GM21786 (cell line): ENCODE results near the gene TMEM86B.

Experiments
- ATAC-seq: cut with Tn5 transposase; IDR thresholded peaks from one replicate; pipeline ENCODE4 v1.9.1; 2021; ENCODE audit not compliant: unreplicated experiment

Gene TMEM86B

DNA sequence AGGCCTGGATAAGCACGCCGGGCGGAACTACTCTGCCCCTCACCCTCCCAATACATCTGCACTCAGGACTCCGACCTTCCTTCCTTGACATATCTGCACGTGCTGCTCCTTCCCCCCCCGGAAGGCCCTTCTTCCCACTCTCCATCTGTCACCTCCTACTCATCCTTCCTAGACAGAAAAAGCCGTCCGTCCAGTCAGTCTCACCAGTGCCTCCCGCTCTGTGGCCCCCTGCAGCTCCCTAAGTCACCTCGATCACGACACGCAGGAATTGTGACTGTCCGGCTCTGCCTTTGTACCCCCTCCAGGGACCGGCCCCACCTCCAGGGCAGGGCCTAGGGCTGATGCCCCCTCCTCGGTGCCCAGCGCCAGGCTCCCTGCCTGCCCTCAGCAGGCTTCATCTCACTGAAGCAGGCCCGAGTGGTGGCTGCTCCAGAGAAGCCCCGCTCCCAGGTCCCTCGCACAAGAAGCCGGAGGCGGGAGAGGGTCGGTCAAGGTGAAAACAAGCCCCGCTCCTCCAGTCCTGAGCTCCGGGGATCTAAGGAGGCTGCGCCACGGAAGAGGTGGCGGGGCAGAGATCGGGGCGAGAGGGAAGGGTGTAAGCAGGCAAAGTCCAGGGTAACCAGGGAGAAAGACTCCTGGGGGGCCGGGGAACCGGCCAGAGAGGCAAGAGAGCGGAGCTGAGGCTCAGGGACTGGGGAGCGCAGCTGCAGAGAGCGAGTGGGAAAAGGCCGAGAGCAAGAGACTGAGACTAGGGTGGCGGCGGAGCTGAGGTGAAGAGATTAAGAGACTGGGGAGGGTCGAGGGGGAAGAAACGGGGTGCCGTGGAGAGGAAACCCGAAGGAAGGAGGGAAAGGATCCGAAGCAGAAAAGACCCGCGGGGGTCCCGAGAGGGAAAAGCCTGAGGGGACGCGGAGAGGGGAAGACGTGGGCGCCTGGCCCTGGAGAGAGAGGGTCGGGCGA, 29.2 kb upstream of the TMEM86B start:
- ATAC-seq = no peak

DNA sequence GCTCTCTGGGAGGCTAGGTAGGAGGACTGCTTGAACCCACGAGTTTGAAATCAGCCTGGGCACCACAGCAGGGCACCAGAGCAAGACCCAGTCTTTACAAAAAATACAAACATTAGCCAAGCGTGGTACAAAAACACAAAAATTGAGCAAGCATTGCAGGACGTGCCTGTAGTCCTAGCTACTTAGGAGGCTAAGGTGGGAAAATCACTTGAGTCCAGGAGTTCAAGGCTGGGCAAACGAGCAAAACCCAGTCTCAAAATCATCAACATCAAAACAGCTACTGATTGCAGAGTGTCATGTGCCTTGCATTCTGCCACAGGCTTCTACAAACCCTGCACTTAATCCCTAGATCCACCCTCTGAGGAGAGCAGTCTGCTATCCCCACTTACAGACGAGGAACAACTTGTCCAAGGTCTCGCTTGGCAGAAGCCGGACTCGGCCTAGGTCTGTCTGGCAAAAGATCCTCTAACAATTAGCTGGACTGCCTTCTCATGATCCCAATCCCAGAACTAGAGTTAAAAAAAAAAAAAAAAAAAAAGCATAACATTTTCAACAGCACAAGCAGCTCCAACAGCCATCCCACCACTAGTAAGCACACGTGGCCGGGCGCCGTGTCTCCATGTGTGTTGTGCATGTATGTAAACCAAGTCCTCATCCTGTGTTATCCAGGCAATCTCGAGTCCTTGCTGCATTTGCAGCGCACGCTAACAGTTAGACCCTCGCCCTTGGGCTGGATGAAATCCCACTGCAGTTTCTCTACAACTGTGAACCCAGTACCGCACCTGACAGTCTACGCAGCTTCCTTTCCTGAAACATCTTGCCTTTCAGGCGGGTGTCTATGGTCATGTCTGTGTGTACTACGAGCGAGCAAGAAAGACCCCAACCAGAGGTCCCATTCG, 28.2 kb upstream of the TMEM86B start:
- ATAC-seq = no peak

DNA sequence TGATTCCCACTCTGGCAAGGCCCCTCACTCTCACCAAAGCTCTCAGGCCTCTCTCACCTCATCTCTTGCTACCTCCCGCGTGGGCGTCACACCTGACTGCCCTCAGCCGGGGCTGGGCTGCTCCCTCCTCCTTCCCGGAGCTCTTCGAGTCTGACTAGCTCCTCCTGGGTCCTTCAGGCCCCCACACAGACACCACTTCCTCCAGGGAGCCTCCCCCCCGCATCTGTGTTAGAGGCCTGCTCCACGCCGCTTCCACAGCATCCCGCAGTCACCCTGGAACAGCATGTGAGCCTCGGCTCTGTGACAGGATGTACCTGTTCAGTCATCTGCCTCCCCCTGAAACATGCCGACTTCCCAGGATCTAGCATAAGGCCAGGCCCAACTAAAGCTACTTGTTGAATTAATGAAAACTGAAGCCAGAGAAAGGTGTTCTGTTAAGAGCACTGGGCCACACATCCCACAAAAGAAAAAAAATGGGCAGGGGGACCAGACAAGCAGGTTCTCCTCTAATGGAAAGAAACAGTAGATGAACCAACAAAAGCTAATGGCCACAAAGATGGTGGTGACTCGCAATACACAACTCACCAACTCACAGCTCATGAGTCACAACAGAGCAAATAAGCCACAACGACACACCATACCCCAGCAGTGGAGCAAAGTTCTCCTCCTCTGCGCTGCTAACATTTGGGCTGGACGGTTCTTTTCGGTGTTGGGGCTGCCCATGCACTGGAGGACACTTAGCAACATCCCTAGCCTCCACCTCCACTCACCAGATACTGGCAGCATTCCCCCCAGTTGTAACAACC, 27.3 kb upstream of the TMEM86B start:
- ATAC-seq = no peak

DNA sequence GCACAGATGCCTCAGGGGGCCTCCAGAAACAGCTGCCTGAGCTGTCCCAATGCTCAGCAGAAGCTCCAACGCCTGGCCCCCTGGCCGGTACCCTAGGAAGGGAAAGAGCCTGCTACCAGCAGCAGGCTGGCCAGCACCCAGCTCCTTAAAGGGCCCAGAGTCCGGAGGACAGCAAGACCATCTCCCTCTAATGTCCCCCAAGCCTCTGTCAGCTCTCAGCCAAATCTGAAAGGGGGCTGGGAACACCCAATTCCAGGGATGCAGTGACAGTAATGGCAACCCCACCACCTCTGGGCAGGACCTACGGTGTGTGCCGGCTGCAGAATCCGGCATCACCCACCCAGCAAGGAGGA, 26.0 kb upstream of the TMEM86B start:
- ATAC-seq = no peak

DNA sequence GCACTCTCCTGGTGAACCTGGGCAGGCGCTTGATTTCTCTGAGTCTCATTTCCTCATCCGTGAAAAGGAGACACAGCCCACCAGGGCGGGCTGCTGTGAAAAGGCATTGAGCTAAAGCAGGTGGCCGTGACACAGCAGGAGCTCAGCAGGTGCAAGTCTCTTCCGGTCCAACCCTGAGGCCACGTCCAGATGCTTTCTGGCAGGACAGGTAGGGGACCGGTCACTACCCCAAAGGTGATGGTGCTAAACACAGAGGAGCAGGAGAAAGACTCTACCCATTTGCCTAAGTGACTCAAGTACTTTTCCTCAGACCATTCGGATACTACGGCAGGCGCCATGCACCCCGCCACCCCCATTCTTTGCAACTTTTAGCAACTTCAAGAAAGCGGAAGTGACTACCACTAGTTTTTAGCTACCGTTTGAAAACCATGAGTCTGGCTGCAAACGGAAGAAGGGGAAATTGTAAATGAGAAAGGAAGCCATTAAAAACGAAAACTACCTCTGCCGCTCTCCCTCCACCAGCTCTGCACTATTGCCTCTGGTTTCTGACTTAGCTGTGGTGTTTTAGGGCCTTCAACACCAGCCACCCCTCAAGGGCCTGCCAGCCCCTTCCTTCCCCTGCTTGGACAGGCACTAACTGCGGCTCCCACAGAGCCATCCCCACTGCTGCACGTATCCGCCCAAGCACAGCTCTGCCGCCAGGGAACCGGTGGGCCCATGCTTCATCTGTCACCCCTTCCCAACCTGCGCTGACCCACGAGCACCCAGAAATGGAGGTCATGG, 25.5 kb upstream of the TMEM86B start:
- peak; percentile 41 for ATAC-seq

DNA sequence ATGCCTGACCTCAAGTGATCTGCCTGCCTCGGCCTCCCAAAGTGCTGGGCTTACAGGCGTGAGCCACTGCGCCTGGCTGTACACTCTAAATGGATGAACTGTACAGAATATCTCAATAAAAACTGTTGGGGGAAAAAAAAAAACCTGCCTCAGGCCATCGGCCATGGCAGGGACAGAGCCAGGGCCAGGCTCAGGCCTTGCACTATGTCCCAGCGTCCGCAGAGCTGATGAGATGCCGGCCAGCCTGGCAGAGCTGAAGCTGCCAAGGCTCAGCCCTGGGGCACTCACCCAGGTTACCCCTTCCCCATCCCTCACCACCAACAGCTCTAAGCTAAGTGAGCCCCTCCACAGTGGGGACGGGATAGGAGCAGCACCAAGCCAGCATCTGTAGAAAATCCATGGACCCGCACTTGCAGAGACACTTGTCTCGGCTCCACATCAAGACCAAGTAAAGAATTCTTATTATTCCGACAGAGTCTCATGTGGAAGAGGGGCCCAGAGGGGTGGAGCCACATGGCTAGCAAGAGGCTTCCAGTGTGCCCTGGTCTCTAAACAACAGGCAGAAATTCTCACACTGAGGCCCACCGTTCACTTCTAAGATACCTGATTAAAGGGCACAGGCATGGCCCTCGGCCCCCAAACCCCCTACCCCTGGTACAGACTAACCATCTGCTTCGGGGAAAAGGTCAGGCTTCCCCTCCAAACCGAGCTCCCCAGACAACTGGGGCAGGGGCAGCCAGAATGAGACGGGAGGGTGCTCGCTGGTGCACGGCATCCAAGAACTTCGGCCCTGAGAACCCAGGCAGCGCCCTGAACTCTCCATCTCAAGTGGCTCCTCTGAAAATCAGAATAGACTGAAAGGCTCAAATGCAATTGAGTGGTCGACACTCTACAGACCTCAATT, 24.4 kb upstream of the TMEM86B start:
- ATAC-seq = no peak

DNA sequence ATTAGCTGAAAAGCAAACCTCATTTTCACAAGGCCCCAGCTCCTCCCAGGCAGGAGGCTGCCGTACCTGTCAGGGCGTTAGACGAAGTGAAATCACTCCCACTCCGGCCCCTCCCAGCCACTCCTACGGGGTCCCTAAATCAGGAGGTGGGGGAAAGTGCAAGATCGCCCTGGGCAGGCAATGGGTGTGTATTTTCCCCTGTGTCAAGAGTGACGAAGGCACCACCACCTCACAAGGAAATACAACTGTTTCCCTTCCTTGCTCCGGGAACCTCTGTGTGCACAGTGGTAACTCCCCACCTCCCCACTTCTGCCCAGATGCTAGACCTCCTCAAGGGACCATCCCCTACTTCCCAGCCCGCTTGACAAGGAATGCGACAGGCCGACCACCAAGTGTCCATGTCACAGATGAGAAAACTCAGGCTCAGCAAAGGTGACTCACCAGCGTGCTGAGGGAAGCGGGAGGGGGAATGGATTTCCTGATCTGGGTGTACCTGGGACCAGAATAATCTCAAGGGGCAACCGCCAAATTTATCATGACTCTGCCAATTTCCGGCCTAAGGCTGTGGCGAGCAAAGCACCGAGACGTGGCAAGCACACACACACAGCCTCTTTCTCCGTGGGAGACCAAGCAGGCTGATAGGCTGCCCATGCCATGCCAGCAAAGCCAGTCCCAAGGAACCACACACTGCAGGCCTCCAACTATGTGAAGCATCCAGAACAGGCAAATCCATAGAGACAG, 22.9 kb upstream of the TMEM86B start:
- no peak for ATAC-seq

DNA sequence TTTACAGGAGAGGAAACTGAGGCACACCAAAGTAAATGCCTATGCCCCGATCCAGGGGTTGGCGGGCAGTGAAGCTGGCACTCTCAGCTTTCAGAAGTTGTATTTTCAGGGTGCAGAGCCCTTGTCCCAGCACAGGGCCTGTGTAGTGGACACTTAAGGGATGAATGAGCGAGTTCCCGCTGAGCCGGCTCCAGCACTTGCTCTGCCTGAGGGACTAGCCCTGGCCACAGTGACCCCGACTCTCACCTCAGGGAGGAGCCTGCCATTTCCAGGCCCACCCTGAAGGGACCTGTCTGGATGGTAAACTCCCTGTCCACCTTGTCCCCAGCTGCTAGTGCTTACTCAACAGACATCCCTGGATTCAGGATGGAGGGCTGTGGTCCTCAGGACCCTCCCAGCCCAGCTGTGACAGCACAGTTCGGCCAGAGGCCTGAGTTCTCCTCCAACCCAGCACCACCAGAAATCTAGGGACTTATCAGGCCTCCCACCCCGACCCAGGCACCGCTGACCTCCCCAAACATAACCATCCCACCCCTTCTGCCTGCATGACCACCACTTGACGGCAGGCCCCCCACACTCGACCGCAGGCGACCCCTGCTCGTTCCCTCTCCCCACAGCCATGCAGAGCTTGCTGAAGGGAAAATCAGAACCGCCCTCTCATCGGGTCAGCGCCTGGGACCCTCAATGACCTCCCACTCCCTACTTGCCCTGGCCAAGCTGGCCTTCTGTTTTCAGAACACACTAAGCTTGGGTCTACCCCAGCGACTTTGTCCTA, 21.9 kb upstream of the TMEM86B start:
- no peak for ATAC-seq

DNA sequence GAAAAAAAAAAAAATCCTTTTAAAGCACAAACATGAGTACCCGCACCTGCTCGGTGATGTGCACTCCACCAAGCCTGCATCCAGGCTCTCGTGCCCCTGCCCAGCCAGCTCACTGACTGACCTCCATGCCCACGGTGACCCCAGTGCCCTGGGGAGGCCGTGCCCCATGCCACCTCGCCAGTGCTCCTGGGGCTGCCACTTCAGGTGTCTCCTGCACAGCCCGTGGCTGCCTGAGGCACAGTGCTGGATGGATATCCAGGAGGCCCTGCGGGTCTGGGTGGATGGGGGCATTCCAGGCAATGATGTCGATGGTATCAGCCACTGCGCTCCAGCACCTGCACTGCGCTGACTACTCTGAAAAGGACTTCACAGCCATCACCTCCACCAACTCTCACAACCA, 21.3 kb upstream of the TMEM86B start:
- ATAC-seq = no peak

DNA sequence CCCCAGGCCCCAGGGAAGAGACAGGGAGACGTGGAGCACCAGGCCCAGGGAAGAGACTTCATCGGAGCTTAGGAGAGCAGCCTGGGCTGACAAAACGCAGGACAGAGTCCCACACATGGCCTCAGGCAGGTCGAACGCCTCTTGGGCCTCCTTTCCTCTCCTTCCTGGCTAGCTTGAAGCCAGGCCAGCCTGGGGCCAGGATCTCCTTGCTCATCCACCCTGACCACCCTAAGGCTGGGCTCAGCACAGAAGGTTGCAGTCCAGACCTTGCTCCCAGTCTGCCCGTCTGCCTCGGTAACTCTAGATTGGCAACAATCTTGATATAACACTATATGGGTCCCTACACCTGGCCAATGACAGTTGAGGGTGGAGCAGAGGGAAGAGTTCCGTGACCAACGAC, 20.1 kb upstream of the TMEM86B start:
- ATAC-seq = no peak

DNA sequence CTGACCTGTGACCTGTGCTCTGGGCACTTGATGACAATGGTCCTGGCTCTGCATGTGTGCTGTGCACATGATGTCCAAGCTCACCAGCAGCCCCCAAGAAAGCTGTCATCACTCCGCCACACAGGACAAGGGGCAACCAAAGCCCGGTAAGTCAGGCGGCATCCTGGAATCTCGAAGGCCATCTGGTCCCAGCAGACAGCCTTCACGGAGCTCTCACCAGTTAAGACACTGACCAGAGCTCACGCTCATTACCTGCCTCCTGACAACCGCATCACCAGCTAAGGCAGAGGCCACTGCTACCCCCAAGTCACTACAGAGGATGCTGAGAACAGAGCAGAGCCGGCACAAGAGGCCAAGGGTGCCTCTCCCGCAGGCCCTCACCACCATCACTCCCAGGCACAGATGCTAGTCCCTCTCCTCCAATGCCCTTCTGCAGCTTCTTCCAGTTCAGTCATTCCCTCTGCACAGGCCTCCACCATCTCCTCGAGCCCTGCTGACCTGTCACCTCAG, 19.7 kb upstream of the TMEM86B start:
- ATAC-seq = no peak

DNA sequence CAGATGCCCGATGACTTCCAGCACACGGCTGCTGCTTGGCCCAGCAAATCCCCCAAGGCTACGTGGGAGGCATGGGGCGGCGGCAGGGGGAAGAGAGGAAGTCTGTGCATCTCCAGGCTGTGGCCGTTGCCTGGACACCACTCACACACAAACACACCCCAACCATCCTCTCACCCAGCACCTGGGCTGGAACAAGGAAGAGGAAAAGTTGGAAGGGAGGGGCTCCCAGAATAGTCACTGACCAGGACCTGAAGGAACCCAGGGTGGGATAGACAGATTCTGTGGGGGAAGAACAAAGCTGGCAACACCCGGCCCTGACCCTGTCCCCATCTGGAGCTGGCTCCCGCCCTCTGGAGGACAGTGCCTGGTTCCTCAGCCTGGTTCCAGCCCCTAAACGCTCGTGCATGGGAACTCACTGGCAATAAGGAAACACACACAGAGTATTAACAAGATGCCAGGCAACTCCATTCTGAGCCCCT, 19.1 kb upstream of the TMEM86B start:
- no peak for ATAC-seq

DNA sequence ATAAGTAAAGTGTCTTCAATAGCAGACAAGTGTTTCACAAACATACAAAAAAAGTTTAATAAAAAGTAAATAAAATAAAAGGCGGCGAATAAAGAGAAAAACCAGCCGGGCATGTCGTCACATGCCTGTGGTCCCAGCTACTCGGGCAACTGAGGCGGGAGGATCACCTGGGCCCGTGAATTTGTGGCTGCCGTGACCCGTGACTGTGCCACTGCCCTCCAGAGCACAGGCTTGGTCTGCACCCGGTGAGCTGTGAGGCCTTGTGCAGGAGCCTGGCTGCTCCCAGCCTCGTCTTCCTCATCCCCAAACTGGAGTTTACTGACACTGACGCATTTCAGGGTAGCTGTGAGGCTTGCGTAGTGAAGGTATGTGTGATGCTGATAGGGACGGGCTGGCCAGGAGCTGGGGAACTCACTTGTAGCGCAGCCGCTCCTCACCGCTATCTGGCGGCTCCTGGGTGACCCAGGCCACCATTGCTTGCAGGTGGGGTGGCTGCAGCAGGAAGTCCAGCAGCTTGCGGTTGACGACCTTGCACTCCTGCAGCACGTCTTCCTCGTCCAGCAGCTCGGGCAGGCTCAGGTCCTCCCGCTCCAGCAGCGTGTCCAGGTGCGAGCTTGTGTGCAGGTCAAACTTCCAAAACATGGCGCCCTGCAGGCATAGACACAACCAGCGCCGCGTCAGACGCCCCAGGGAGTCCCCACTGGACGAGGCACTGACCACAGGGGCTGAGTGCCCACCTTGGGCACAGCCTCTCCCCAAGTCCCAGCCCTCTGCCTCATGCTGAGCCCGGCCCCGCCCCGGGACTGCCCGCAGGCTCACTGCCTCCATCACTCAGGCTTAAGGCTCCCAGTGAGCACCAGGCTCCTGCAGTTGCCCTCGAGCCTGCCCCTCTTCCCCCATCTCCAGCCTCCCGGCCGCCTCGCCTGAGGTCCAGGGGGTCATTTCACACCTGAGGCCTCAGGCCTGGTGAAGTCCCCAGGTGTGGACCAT, 18.2 kb upstream of the TMEM86B start:
- ATAC-seq = no peak

DNA sequence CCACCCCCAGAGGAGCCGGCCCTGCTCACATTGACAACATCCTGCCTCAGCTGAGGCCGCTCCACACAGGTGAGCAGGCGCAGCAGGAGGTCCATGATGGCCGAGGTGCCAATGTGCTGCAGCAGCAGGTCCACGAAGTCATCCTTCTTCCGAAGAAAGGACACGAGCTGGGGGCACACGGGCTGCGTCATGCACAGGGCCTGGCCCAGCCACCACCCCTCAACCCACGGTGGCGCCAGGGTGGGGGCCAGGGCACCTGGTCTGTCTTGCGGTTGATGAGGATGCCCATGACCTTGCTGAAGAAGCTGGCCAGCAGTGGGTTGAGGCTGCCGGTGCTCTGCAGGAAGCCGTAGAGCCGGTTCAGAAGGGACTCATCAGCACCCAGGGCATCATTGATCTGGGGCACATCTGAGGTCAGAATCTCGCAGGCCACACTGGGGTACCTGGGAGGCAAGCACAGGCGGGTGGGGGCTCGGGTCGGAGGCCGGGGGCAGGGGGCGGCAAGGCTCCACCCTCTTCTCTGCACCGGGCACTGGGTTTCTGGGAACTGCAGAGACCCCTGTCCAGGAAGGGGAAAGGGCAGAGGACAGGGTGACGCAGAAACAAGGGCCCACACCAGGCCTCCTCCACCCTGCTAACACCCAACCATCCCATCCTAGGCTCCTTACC, 16.8 kb upstream of the TMEM86B start:
- ATAC-seq = no peak

DNA sequence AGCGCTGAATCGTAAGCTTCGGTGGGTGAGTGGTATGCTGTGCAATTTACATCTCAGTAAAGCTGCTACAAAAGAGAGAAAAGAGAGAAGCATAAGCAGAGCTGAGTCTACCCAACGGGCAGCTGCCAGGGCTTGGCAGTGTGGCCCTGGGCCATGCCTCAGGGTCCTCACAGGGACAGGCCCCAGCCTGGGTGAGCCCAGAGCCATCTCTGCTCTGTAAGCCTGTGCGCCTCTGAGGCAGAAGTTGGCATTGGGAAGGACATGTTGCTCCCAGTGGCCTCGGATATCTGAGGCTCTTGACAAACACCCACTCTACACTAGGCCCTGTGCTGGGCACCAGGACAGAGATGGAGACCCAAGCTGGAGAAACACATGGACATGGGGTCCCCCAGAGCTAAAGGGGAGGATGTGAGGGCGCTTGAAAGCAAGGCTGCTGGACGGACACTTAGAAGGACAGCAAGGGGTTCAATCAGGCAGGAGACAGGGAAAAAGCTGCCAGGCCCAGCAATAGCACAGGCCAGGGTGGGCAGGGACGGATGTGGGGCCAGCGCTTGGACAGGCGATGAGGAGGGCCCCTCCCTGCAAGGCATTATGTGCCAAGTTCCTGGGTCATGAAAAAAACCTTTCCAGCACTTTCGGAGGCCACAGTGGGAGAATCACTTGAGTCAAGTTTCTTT, 15.6 kb upstream of the TMEM86B start:
- no peak for ATAC-seq
